ENCODE data around the gene SORT1. TPM values are rescaled to one million over a fixed set of nuclear protein-coding genes. Genes with fewer than 3 reads are reported as not detected.

Gene SORT1
- total and polyA plus RNA-seq, 2 of the 13 experiments (the other 11 are each of a cell fraction or from before 2014, with no cell fraction given) = 32.4 to 93.0 TPM

GRCh38 chr1:109397581-109398342 lies at the start of gene SORT1 (continued):
- TF ChIP-seq CBX1 (IDR thresholded peaks at IDR 0.05; ENCODE audit: low read depth) (no peak), JUN (CRISPR knock-in tag; IDR thresholded peaks at IDR 0.05) (no peak), ZNF788 (CRISPR knock-in tag; IDR thresholded peaks at IDR 0.05; ENCODE audit: borderline replicate concordance) (peak; percentile 39; the same call in 1 of the 2 replicates), SNAPC4 (CRISPR knock-in tag; IDR thresholded peaks at IDR 0.05) (no peak), ZNF724P (CRISPR knock-in tag; IDR thresholded peaks at IDR 0.05; ENCODE audit: borderline replicate concordance) (no peak), ZNF253 (CRISPR knock-in tag; IDR thresholded peaks at IDR 0.05; ENCODE audit: borderline replicate concordance) (no peak), DZIP1 (CRISPR knock-in tag; IDR thresholded peaks at IDR 0.05) (no peak), TRIM24 (CRISPR knock-in tag; IDR thresholded peaks at IDR 0.05) (no peak), HNF4A (CRISPR knock-in tag; IDR thresholded peaks at IDR 0.05) (no peak), NR2C2 (CRISPR knock-in tag; IDR thresholded peaks at IDR 0.05; ENCODE audit: borderline replicate concordance) (peak; percentile 92), MIER2 (CRISPR knock-in tag; IDR thresholded peaks at IDR 0.05) (no peak), PATZ1 (CRISPR knock-in tag; IDR thresholded peaks at IDR 0.05) (no peak), ZNF234 (CRISPR knock-in tag; conservative IDR thresholded peaks at IDR 0.05) (no peak), ZNF678 (CRISPR knock-in tag; IDR thresholded peaks at IDR 0.05) (no peak), ZNF75D (CRISPR knock-in tag; IDR thresholded peaks at IDR 0.05; ENCODE audit: borderline replicate concordance) (no peak), BCLAF1 (IDR thresholded peaks at IDR 0.05) (no peak), SALL2 (CRISPR knock-in tag; IDR thresholded peaks at IDR 0.05) (no peak)
